Heart right ventricle (tissue), 16 donors: ENCODE measurements around the gene VSNL1. TPM values are rescaled to one million over a fixed set of nuclear protein-coding genes. Genes with fewer than 3 reads are reported as not detected.

Experiments
- ATAC-seq, 8 donors: fragments of 200-7000 bp; cut with Tn5 transposase; one replicate each; pipeline ENCODE4 v1.9.1; 2020; ENCODE audit warnings: mild to moderate bottlenecking in 8 of 8, moderate library complexity in 8 of 8, moderate number of reproducible peaks in 1 of 8
- DNase-seq, 2 donors: peaks; one replicate each; pipeline ENCODE4 v3.0.0-alpha.2; 2020
- H3K27ac ChIP-seq, 10 donors: fragments of 200-600 bp; sonication (generic) in 2 of 10; one replicate each; pipeline versions ENCODE4 v1.5.0 to v1.8.0; 2020 to 2022; ENCODE audit warnings: mild to moderate bottlenecking in 3 of 10
- H3K27me3 ChIP-seq, 7 donors: fragments of 200-600 bp; one replicate each; pipeline ENCODE4 v1.8.0; 2021 to 2022; ENCODE audit warnings: mild to moderate bottlenecking in 2 of 7
- H3K36me3 ChIP-seq, 9 donors: fragments of 200-600 bp; sonication (generic) in 1 of 9; one replicate each; pipeline versions ENCODE4 v1.5.0 to v1.8.0; 2020 to 2022; ENCODE audit warnings: mild to moderate bottlenecking in 2 of 9
- H3K4me1 ChIP-seq, 9 donors: fragments of 200-600 bp; sonication (generic) in 1 of 9; one replicate each; pipeline versions ENCODE4 v1.5.0 to v1.8.0; 2020 to 2022; ENCODE audit warnings: mild to moderate bottlenecking in 4 of 9
- H3K4me3 ChIP-seq, 10 donors: fragments of 200-600 bp; sonication (generic) in 2 of 10; one replicate each; pipeline versions ENCODE4 v1.5.0 to v1.8.0; 2020 to 2022; ENCODE audit warnings: mild to moderate bottlenecking in 7 of 10, moderate library complexity in 2 of 10
- H3K9me3 ChIP-seq, 11 donors: fragments of 200-600 bp in 10 of 11; sonication (generic) in 2 of 11; one replicate each; pipeline versions ENCODE4 v1.5.0 to v1.8.0; 2013 to 2022; ENCODE audit warnings: mild to moderate bottlenecking in 2 of 11, control low read depth in 1 of 11, moderate library complexity in 1 of 11
- WGBS, 2 donors: extraction: QIAGEN DNeasy Blood & Tissue Kit; methylation state at CpG; one replicate each; pipeline ENCODE4 v1.1.7; 2013; ENCODE audit warnings: inconsistent platforms in 1 of 2; 5-methylcytosine and 5-hydroxymethylcytosine counted together
- intact Hi-C, 10 donors: fragments of 100-400 bp; cut with DNase I; formaldehyde crosslinking; loops; one replicate each; pipeline versions ENCODE4 v1.11.1 to v1.14.2; 2022
- polyA plus RNA-seq, 2 donors: library from polyadenylated mRNA; stranded (reverse); fragments of 200-250 nt; gene quantifications; one replicate each; pipeline ENCODE4 v1.2.3, GENCODE V29; 2013
- total RNA-seq, 10 donors: library from RNA; stranded (reverse); fragmentation: NEBNext Ultra II Directional in 3 of 10; extraction: Animal tissue kit (Norgen Biotek cat#: 25700) in 3 of 10; gene quantifications; one replicate each; pipeline versions ENCODE4 v1.2.1 to v1.2.4, GENCODE V29; 2021 to 2023
- TF ChIP-seq, protein P1 (sequence below), 9 donors: fragments of 200-600 bp; sonication (generic) in 2 of 9; IDR thresholded peaks; one replicate each; pipeline versions ENCODE4 v1.5.0 to v1.8.0; 2021 to 2022; ENCODE audit warnings: antibody characterized with exemption in 9 of 9, mild to moderate bottlenecking in 5 of 9, moderate library complexity in 1 of 9
- donor health status: Arrhythmogenic right ventricular cardiomyopathy.
- donor health status: ischemic (EF 13 %, LVEDD 7.1; RV severe dilation, severe dysfunction).
- donor health status: healthy with polysubstance abuse.
- donor health status: DM: no; HTN: yes; CAD: no.
- donor health status: DM: no; HTN: no; CAD: no.
- donor health status: ischemic (EF 25% LVEDD 6.9; RV normal size, moderate dysfunction).
- donor health status: ischemic (EF 25% LVEDD 5.7; RV mildly dilated, moderate dysfunction).
- donor health status: healthy.
- donor health status: DM: yes; HTN: yes; CAD: no.
- donor health status: Ischemic cardiomyopathy.
- donor health status: ischemic (EF 35%, LVEDD 5.7; RV mildly dilated, moderate dysfunction).
- donor health status: nonischemic (EF 11% LVEDD 7.7; RV severe dilation, severe dysfunction).
- donor health status: DM: yes; HTN: yes; CAD: no.
- donor health status: PGD.
- donor health status: ischemic (EF 29% LVEDD 5.4; RV normal size, mild dysfunction).
- donor health status: nonischemic (EF 23%, LVEDD 6.1; RV moderate dilation, normal function).

VSNL1 gene
- total and polyA plus RNA-seq, 12 donors: 5.9 to 24.3 (median 17.3) TPM

DNA sequence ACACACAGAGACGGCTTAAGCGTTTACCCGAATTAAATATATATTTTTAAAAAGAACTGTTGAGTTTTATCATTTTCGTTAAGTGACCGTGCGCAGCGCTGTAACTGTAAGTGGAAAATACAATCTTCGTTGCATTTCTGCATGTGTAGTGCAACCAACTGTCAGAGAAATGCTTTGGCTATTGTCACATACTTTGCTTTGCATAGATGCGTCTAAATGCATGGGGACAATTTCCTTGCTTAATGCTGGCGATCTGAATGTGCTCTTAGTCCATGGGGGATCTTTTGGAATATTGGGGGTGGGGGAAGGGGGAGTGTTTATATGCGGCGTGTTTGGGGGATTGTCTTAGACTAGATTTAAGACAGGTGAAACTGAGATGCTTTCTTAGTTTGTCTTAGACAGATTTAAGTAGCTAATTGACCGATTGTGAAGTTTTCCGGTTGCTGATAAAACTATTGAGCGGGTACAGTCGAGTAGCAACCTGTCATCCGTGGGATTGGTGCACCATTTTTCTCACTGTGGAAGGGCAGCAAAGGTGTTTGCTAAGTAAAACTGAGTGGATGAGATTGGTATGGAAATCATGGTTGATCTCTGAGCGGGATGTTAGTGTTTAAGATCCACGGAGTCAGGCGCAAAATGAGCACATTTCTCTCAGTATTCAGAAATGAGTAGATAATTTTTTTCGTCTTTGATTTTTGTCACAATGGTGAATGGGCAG, 476 bp downstream of the VSNL1 start:
- no peaks in the 10 kb centered on the region for H3K9me3 ChIP-seq
- intact Hi-C loops: loop anchor here in 2 of 10 donors (5.0 to 10.0 kb wide), 2 partner anchors 71 to 104 kb away; no protein-coding TSS in a partner anchor
- H3K36me3 ChIP-seq: no peaks in the 10 kb centered on the region
- peak overlapping the region; percentile 34 to 65 (median 56) for H3K4me3 ChIP-seq
- H3K27ac ChIP-seq: peak overlapping the region in 9 of 10 donors; percentile 70 to 90 (median 83)
- peaks cover 0 to 93% (median 69%) of the 10 kb centered on the region in 7 donors for H3K27me3 ChIP-seq
- ATAC-seq: peak in 1 of 8 donors; percentile 1
- WGBS, 2 donors: 0 to 1% methylated on average over 21 of the region's 21 CpGs
- DNase-seq: no peak
- H3K4me1 ChIP-seq: peaks cover 0 to 19% (median 3%) of the 10 kb centered on the region in 9 donors
- TF ChIP-seq, protein P1, sequence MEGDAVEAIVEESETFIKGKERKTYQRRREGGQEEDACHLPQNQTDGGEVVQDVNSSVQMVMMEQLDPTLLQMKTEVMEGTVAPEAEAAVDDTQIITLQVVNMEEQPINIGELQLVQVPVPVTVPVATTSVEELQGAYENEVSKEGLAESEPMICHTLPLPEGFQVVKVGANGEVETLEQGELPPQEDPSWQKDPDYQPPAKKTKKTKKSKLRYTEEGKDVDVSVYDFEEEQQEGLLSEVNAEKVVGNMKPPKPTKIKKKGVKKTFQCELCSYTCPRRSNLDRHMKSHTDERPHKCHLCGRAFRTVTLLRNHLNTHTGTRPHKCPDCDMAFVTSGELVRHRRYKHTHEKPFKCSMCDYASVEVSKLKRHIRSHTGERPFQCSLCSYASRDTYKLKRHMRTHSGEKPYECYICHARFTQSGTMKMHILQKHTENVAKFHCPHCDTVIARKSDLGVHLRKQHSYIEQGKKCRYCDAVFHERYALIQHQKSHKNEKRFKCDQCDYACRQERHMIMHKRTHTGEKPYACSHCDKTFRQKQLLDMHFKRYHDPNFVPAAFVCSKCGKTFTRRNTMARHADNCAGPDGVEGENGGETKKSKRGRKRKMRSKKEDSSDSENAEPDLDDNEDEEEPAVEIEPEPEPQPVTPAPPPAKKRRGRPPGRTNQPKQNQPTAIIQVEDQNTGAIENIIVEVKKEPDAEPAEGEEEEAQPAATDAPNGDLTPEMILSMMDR (IDR thresholded peaks at IDR 0.05): no peak

DNA sequence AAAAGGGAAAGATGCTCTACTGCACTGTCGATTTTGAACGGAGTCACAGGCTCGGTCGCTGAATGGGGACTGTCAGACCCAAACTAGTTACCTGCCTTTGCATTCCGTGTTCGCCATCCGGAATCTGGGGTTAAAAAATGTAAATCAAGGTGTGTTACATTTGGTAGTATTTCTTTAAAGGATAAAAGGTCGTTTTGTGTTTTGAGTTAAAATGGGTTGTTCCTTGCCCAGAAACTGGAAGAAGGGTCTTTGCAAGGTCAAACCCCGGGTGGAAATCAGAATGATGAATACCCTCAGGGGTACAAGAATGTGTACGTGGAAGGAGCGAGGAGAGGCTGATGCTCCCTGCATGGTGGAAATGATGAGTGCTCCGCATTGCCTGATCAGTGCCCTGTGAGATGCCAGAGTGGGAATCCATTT, 1.0 kb downstream of the VSNL1 start:
- DNase-seq: no peak
- Histone ChIP-seq H3K27me3 (peaks cover 0 to 96% (median 70%) of the 10 kb centered on the region in 7 donors), H3K36me3 (no peaks in the 10 kb centered on the region), H3K4me3 (peak overlapping the region; percentile 34 to 65 (median 56)), H3K4me1 (peaks cover 0 to 19% (median 3%) of the 10 kb centered on the region in 9 donors), H3K27ac (peak overlapping the region in 1 of 10 donors; percentile 84), H3K9me3 (no peaks in the 10 kb centered on the region)
- intact Hi-C loops: loop anchor here in 2 of 10 donors (5.0 to 10.0 kb wide), 2 partner anchors 71 to 103 kb away; no protein-coding TSS in a partner anchor
- no peak for ATAC-seq
- TF ChIP-seq, protein P1 (IDR thresholded peaks at IDR 0.05): no peak
- WGBS, 2 donors: 5 to 7% methylated on average over 12 of the region's 12 CpGs

DNA sequence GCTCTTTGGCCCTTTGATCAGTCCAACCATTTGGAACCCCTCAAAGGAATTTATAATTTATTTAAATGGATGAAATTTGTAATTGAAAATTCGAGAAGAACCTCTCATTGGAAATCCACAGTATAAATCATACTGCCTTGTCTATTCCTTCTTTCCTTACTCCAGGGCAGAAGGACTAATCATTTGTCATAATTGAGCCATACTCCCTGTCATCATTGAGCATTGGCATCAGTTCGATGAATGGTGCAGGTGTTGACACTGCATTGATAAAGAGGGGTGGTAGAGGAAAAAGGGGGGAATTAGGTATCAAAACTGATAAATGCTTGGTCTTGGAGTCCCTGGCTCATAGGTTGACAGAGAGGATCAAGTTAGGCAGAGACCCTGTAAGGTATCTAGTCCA, 2.0 kb downstream of the VSNL1 start:
- H3K4me1 ChIP-seq: peaks cover 0 to 19% (median 3%) of the 10 kb centered on the region in 9 donors
- TF ChIP-seq, protein P1 (IDR thresholded peaks at IDR 0.05): no peak
- H3K27ac ChIP-seq: no peak overlapping the region
- intact Hi-C loops: loop anchor here in 2 of 10 donors (5.0 to 10.0 kb wide), 2 partner anchors 70 to 102 kb away; no protein-coding TSS in a partner anchor
- H3K4me3 ChIP-seq: no peak overlapping the region
- H3K9me3 ChIP-seq: no peaks in the 10 kb centered on the region
- ATAC-seq (no peak), DNase-seq (no peak)
- H3K27me3 ChIP-seq: peaks cover 0 to 90% (median 64%) of the 10 kb centered on the region in 7 donors
- H3K36me3 ChIP-seq: no peaks in the 10 kb centered on the region
- WGBS, 2 donors: 71 to 78% methylated on average over 2 of the region's 2 CpGs

GRCh38 chr2:17543131-17543660, 2.7 kb downstream of the VSNL1 start:
- intact Hi-C loops: loop anchor here in 2 of 10 donors (5.0 to 10.0 kb wide), 2 partner anchors 69 to 102 kb away; no protein-coding TSS in a partner anchor
- H3K27me3 ChIP-seq: peaks cover 0 to 83% (median 57%) of the 10 kb centered on the region in 7 donors

More at GRCh38 chr2:17543131-17543660, 2.7 kb downstream of the VSNL1 start:
- Histone ChIP-seq H3K4me3 (no peak overlapping the region), H3K27ac (no peak overlapping the region), H3K4me1 (peaks cover 0 to 19% (median 3%) of the 10 kb centered on the region in 9 donors), H3K9me3 (no peaks in the 10 kb centered on the region), H3K36me3 (no peaks in the 10 kb centered on the region)
- WGBS, 2 donors: 52 to 65% methylated on average over 6 of the region's 6 CpGs
- TF ChIP-seq, protein P1 (IDR thresholded peaks at IDR 0.05): no peak
- no peak for DNase-seq
- ATAC-seq: no peak
